Loucy (cell line): Measurements from ENCODE around the gene MED31.
"Not testable (repeated sequence)": the region's sequence is repeated elsewhere in the genome, so short reads cannot be mapped to it uniquely, and the experiment has no call there.

Experiments
- EZH2phosphoT487 ChIP-seq: fragments of 200-600 bp; IDR thresholded peaks from 2 replicates; pipeline ENCODE4 v1.6.1; 2018; ENCODE audit warnings: antibody characterized with exemption, mild to moderate bottlenecking, moderate library complexity, borderline replicate concordance
- TF ChIP-seq, protein P1 (sequence below): fragments of 200-600 bp; sonication (generic); conservative IDR thresholded peaks from 2 replicates; pipeline ENCODE4 v1.5.1; 2014; ENCODE audit warnings: mild to moderate bottlenecking, antibody characterized with exemption, low read length

DNA sequence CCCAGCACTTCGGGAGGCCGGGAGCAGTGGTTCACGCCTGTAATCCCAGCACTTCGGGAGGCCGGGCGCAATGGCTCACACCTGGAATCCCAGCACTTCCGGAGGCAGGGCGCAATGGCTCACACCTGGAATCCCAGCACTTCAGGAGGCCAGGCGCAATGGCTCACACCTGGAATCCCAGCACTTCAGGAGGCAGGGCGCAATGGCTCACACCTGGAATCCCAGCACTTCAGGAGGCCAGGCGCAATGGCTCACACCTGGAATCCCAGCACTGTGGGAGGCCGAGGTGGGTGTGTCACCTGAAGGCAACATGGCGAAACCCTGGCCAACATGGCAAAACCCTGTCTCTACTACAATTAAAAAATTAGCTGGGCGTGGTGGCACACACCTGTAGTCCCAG is 58.0 kb downstream of the MED31 start:
- TF ChIP-seq, protein P1, sequence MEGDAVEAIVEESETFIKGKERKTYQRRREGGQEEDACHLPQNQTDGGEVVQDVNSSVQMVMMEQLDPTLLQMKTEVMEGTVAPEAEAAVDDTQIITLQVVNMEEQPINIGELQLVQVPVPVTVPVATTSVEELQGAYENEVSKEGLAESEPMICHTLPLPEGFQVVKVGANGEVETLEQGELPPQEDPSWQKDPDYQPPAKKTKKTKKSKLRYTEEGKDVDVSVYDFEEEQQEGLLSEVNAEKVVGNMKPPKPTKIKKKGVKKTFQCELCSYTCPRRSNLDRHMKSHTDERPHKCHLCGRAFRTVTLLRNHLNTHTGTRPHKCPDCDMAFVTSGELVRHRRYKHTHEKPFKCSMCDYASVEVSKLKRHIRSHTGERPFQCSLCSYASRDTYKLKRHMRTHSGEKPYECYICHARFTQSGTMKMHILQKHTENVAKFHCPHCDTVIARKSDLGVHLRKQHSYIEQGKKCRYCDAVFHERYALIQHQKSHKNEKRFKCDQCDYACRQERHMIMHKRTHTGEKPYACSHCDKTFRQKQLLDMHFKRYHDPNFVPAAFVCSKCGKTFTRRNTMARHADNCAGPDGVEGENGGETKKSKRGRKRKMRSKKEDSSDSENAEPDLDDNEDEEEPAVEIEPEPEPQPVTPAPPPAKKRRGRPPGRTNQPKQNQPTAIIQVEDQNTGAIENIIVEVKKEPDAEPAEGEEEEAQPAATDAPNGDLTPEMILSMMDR = not testable (repeated sequence)
- not testable (repeated sequence) for TF ChIP-seq EZH2phosphoT487
